Cardiac septum (tissue), 1 donor: ENCODE data around the gene TSPAN2. TPM values are rescaled to one million over a fixed set of nuclear protein-coding genes. Genes with fewer than 3 reads are reported as not detected.

Experiments used
- DNase-seq: peaks from one replicate; pipeline ENCODE4 v3.0.0-alpha.2; 2020; ENCODE audit warnings: low spot score
- intact Hi-C: fragments of 100-400 bp; cut with DNase I; formaldehyde crosslinking; loops from one replicate; pipeline ENCODE4 v1.14.0; 2022
- total RNA-seq: library from RNA; stranded (reverse); fragmentation: NEBNext Ultra II Directional; extraction: Animal tissue kit (Norgen Biotek cat#: 25700); gene quantifications from one replicate; pipeline ENCODE4 v1.2.1, GENCODE V29; 2021
- donor health status: DM: no; HTN: no; CAD: no.

Gene TSPAN2
- total RNA-seq, 1 donor from 2014 or later, result 3.3 TPM

- no peak for DNase-seq
- intact Hi-C loops, result no loop called here
Measured at GRCh38 chr1:115082949-115083348, 6.4 kb downstream of the TSPAN2 start.

DNA sequence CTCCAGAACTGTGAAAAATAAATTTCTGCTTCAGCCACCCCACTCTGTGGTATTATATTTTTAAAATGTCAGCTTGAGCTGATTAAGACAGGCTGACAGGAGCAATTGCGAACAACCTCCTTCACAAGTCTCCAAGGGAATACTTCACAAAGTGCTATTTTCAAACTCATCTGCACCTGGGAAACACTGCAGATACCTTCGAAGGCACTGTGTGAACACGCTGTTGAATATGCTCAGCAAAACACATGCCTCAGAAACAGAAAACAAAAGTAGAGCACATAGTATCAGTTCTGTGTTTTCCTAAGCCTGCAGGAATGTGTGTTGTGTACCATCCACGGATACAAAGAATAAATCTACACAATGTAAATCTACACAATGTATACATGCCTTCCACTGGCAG is 10.6 kb downstream of the TSPAN2 start:
- no peak for DNase-seq
- intact Hi-C loops, result no loop called here

DNA sequence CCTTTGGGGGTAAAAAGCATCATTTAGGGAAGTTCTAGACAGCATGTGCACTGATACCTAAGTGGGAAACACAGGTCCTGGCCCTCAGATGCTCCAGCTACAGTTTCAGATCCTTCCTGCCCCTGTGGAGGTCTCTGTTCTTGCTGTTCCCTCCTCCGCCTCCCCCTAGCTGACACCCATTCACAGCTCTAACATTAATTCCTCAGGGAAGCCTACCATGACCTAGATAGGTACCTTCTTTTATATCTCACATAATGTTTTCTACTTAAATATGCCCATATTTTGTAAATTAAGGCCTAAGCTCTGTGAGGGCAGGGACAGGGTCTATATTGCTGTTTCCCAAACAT is 11.3 kb downstream of the TSPAN2 start:
- no peak for DNase-seq
- intact Hi-C loops, result no loop called here

GRCh38 chr1:115077286-115077983 is 11.9 kb downstream of the TSPAN2 start:
- DNase-seq, result no peak
- intact Hi-C loops, result no loop called here

GRCh38 chr1:115076384-115076915 is 12.9 kb downstream of the TSPAN2 start:
- no peak for DNase-seq
- intact Hi-C loops, result no loop called here

GRCh38 chr1:115074839-115075534 is 14.3 kb downstream of the TSPAN2 start:
- intact Hi-C loops, result no loop called here
- no peak for DNase-seq

DNA sequence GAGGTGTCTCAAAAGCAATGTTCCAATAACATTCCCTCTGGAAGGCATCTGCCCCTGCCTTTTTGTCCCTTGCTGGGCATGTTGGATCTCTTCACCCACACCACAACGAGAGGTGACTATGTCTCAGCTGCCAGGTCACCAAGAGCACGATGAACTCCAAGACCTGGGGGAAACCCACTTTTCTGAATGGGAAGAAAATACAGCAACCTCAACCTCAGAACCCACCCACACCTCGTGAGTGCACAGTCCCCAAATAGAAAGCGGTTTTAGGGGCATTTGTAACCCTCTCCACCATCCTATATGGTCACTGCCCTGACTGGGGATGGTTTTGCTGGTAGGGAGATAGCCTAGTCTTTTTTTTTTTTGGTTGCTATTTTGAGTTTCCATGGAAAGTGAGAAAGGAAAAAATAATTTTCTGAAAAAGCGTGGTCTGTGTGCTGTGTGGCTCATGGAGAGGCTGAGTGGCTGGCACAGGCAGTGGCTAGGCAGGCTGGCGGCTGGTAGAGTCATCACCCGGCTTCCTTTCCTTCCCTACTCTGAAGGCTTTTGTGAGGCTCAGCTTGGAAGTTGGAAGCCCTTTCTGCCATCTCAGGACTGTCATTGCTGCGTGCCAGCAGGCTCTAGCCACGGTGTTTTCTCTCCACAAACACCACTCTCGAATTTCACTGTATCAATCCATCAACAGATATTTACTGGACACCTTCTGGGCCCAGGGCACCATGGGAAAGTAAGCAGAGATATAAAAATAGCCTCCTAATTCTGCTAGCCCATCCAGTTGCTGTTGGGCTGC is 15.8 kb downstream of the TSPAN2 start:
- intact Hi-C loops, result no loop called here
- no peak for DNase-seq

DNA sequence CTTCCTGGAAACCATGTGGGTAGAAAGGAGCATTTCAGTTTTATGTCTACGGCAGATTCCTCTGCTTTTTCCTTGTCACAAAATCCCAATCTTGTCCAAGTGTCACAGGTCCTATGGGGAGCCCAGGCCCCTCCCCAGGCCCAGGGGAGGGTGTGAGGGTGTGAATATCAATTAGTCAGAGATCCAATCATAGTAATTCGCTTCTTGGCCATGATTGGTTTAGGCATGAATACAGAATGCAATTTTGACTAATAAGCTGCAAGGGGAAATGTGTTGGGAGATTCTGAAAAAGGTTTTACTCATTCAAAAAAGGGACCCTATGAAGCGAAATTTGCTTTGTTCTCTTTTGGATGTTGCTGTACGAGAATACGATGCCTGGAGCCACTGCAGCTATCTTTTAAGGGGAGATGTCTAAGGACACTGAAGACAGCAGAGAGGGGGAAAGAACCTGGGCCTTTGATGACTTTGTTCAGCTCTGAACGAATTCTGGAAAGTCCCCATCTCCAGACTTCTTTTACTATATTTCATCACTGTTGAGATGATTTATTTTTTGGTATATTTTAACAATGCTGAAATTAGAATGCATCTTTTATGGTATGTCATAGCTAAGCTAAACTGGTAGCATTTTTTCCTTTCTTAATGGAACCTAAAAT is 18.2 kb downstream of the TSPAN2 start:
- intact Hi-C loops, result no loop called here
- no peak for DNase-seq

GRCh38 chr1:115069659-115070308 is 19.5 kb downstream of the TSPAN2 start:
- intact Hi-C loops, result no loop called here
- DNase-seq, result no peak

- DNase-seq, result no peak
- intact Hi-C loops, result no loop called here
Measured at GRCh38 chr1:115068826-115069585, 20.3 kb downstream of the TSPAN2 start.

GRCh38 chr1:115067161-115067859 is 22.0 kb downstream of the TSPAN2 start:
- no peak for DNase-seq
- intact Hi-C loops, result no loop called here

GRCh38 chr1:115065021-115065420 is 24.3 kb downstream of the TSPAN2 start:
- no peak for DNase-seq

DNA sequence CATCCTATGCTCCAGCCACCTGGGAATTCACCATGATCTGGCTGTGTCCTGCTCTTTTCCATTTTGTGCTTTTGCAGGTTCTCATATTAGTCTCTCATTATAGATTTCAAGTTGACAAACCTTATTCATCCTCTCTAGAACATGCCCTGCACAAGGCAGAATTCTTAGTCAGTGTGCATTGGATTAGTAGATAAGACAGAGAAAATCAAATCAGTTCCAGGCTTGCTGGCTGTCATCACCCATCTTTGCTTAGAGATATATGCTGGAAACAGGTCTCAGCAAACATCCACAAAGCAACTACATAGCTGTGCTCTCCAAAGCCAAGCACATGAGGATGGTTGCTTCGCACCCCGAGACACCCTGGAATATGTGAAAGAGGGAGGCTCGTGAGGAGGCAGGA is 24.8 kb downstream of the TSPAN2 start:
- intact Hi-C loops, result no loop called here

More at GRCh38 chr1:115065021-115065420, 24.3 kb downstream of the TSPAN2 start:
- intact Hi-C loops, result no loop called here

GRCh38 chr1:115063228-115063901 is 25.9 kb downstream of the TSPAN2 start:
- no peak for DNase-seq
- intact Hi-C loops, result no loop called here

More for the DNA sequence above, 24.8 kb downstream of the TSPAN2 start:
- no peak for DNase-seq

- DNase-seq, result no peak
Measured at GRCh38 chr1:115062542-115063004, 26.7 kb downstream of the TSPAN2 start.

GRCh38 chr1:115060501-115060900 is 28.8 kb downstream of the TSPAN2 start:
- no peak for DNase-seq
- intact Hi-C loops, result no loop called here

More at GRCh38 chr1:115062542-115063004, 26.7 kb downstream of the TSPAN2 start:
- intact Hi-C loops, result no loop called here

- no peak for DNase-seq
- intact Hi-C loops, result no loop called here
Measured at GRCh38 chr1:115059316-115059715, 30.0 kb downstream of the TSPAN2 start.
